Measurements from ENCODE around the gene HNRNPUL1.

GRCh38 chr19:41230067-41230857, 33.9 kb upstream of the HNRNPUL1 start:
- no peak for TF ChIP-seq EZH2 (IDR thresholded peaks at IDR 0.05; ENCODE audit: borderline replicate concordance, low read length)
- TF ChIP-seq CTCF (conservative IDR thresholded peaks at IDR 0.05 in 1 of 2, IDR thresholded peaks at IDR 0.05 in 1 of 2; ENCODE audit: extremely low read depth in 1 of 2, insufficient read depth in 1 of 2, low read depth in 1 of 2, low read length in 2 of 2): no peak
